Measurements from ENCODE around the gene S100P.

DNA sequence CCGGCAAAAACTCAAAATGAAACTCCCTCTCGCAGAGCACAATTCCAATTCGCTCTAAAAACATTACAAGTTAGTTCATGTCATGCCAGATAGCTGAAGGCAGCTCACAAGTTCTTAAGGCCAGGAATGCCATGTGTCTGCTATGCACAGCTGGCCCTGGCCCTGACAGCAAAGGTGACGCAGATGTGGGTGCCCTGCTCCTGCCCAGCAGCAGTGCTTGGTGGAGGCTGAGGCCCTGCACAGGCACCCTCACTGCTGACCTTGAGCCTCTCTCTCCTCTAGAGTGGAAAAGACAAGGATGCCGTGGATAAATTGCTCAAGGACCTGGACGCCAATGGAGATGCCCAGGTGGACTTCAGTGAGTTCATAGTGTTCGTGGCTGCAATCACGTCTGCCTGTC lies 2.9 kb downstream of the S100P start:
- TF ChIP-seq EZH2 (IDR thresholded peaks at IDR 0.05; ENCODE audit: borderline replicate concordance, insufficient read depth, low read depth, low read length, poor library complexity, severe bottlenecking) = no peak
- TF ChIP-seq, protein P1, sequence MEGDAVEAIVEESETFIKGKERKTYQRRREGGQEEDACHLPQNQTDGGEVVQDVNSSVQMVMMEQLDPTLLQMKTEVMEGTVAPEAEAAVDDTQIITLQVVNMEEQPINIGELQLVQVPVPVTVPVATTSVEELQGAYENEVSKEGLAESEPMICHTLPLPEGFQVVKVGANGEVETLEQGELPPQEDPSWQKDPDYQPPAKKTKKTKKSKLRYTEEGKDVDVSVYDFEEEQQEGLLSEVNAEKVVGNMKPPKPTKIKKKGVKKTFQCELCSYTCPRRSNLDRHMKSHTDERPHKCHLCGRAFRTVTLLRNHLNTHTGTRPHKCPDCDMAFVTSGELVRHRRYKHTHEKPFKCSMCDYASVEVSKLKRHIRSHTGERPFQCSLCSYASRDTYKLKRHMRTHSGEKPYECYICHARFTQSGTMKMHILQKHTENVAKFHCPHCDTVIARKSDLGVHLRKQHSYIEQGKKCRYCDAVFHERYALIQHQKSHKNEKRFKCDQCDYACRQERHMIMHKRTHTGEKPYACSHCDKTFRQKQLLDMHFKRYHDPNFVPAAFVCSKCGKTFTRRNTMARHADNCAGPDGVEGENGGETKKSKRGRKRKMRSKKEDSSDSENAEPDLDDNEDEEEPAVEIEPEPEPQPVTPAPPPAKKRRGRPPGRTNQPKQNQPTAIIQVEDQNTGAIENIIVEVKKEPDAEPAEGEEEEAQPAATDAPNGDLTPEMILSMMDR (IDR thresholded peaks at IDR 0.05) = no peak

Measured in B cell (primary cell).